IMR-90 (cell line): Measurements from ENCODE around the gene CD164L2. TPM values are rescaled to one million over a fixed set of nuclear protein-coding genes. Genes with fewer than 3 reads are reported as not detected.

Experiments
- ATAC-seq: fragments of 200-7000 bp; cut with Tn5 transposase; 2 replicates; pipeline ENCODE4 v1.9.1; 2020; ENCODE audit warnings: low read depth, mild to moderate bottlenecking, moderate library complexity
- BruUV-seq: library from RNA; stranded (reverse); fragments of 400-500 nt; replicated peaks from 2 replicates; lab custom pipeline; 2021; lab: Mats Ljungman, UMichigan
- CTCF ChIA-PET: fragments of 300-600 bp; formaldehyde crosslinking; extraction: SDS; loops from one replicate; lab custom pipeline; 2021; ENCODE audit warnings: antibody characterized with exemption; lab: Yijun Ruan, JAX
- POLR2A ChIA-PET: fragments of 300-600 bp; sonication (Branson Sonifier 250); formaldehyde crosslinking; loops from one replicate; lab custom pipeline; 2022; ENCODE audit warnings: antibody characterized with exemption; ENCODE audit not compliant: unreplicated experiment; lab: Charles Lee
- DNase-seq: peaks from one replicate; pipeline ENCODE4 v3.0.0; 2013
- H2AFZ ChIP-seq: replicated peaks from 2 replicates; pipeline ENCODE3; 2013; ENCODE audit warnings: low read length, mild to moderate bottlenecking; ENCODE audit not compliant: poor library complexity
- H2AK5ac ChIP-seq: 2 replicates; pipeline ENCODE4 v1.6.1; 2013; ENCODE audit warnings: low read depth, low read length, inconsistent platforms
- H2AK9ac ChIP-seq: replicated peaks from 2 replicates; pipeline ENCODE3; 2013; ENCODE audit warnings: mild to moderate bottlenecking, low read depth, low read length, moderate library complexity; ENCODE audit not compliant: poor library complexity
- H2BK120ac ChIP-seq: 2 replicates; pipeline ENCODE4 v1.6.1; 2013; ENCODE audit warnings: low read depth, low read length, inconsistent platforms
- H2BK15ac ChIP-seq: 3 replicates; pipeline ENCODE4 v1.6.1; 2013; ENCODE audit warnings: low read depth, low read length, inconsistent platforms
- H2BK20ac ChIP-seq: 2 replicates; pipeline ENCODE4 v1.6.1; 2013; ENCODE audit warnings: low read depth, mild to moderate bottlenecking, inconsistent platforms, low read length, moderate library complexity
- H2BK5ac ChIP-seq: 2 replicates; pipeline ENCODE4 v1.6.1; 2013; ENCODE audit warnings: mild to moderate bottlenecking, low read depth, low read length, inconsistent platforms; ENCODE audit not compliant: poor library complexity, severe bottlenecking
- H3K14ac ChIP-seq: replicated peaks from 2 replicates; pipeline ENCODE4 v1.6.1; 2013; ENCODE audit warnings: low read depth, low read length, inconsistent platforms
- H3K18ac ChIP-seq: 2 replicates; pipeline ENCODE4 v1.6.1; 2013; ENCODE audit warnings: low read depth, low read length, control low read depth
- H3K23ac ChIP-seq: 2 replicates; pipeline ENCODE4 v1.6.1; 2013; ENCODE audit warnings: low read depth, low read length, inconsistent platforms
- H3K27ac ChIP-seq: 2 replicates; pipeline ENCODE4 v1.5.1; 2013; ENCODE audit warnings: mild to moderate bottlenecking, control low read depth, low read length; ENCODE audit not compliant: insufficient read depth
- H3K27me3 ChIP-seq: 2 replicates; pipeline ENCODE4 v1.6.1; 2013; ENCODE audit warnings: low read length; ENCODE audit not compliant: control insufficient read depth, insufficient read depth
- H3K36me3 ChIP-seq: 2 replicates; pipeline ENCODE4 v1.6.1; 2013; ENCODE audit warnings: low read length, mixed read lengths; ENCODE audit not compliant: control insufficient read depth, insufficient read depth
- H3K4ac ChIP-seq: 2 replicates; pipeline ENCODE4 v1.6.1; 2013; ENCODE audit warnings: low read depth, low read length, inconsistent platforms
- H3K4me1 ChIP-seq: 2 replicates; pipeline ENCODE4 v1.6.1; 2013; ENCODE audit warnings: low read length, mixed read lengths; ENCODE audit not compliant: control insufficient read depth, insufficient read depth
- H3K4me2 ChIP-seq: 2 replicates; pipeline ENCODE4 v1.6.1; 2013; ENCODE audit warnings: low read depth, mild to moderate bottlenecking, control low read depth, low read length, moderate library complexity
- H3K4me3 ChIP-seq: 2 replicates; pipeline ENCODE4 v1.5.1; 2013; ENCODE audit warnings: low read depth, mild to moderate bottlenecking, control low read depth, low read length, moderate library complexity; ENCODE audit not compliant: insufficient read depth
- H3K56ac ChIP-seq: 2 replicates; pipeline ENCODE4 v1.6.1; 2013; ENCODE audit warnings: low read length, inconsistent platforms; ENCODE audit not compliant: insufficient read depth; ENCODE audit errors: extremely low read depth
- H3K79me1 ChIP-seq, 2 experiments: 2 replicates each; pipeline ENCODE4 v1.6.1; 2013; ENCODE audit warnings: low read length in 2 of 2, inconsistent platforms in 1 of 2, low read depth in 1 of 2
- H3K9ac ChIP-seq: 2 replicates; pipeline ENCODE4 v1.6.1; 2013; ENCODE audit warnings: low read depth, low read length, control low read depth
- H3K9me1 ChIP-seq: 2 replicates; pipeline ENCODE4 v1.6.1; 2013; ENCODE audit warnings: low read length, inconsistent platforms; ENCODE audit not compliant: insufficient read depth
- H3K9me3 ChIP-seq: 2 replicates; pipeline ENCODE4 v1.6.1; 2013; ENCODE audit warnings: low read length; ENCODE audit not compliant: control insufficient read depth, insufficient read depth
- H4K20me1 ChIP-seq: 2 replicates; pipeline ENCODE4 v1.6.1; 2013; ENCODE audit warnings: low read length, inconsistent platforms; ENCODE audit not compliant: insufficient read depth
- H4K5ac ChIP-seq: 2 replicates; pipeline ENCODE4 v1.6.1; 2013; ENCODE audit warnings: mild to moderate bottlenecking, low read depth, low read length, control low read depth
- H4K8ac ChIP-seq, 2 experiments: 2 replicates each; pipeline ENCODE4 v1.6.1; 2013; ENCODE audit warnings: low read depth in 2 of 2, low read length in 2 of 2, control low read depth in 1 of 2, inconsistent platforms in 1 of 2
- H4K91ac ChIP-seq: 2 replicates; pipeline ENCODE4 v1.6.1; 2013; ENCODE audit warnings: low read depth, low read length, inconsistent platforms; ENCODE audit not compliant: insufficient read depth
- BHLHE40 ChIP-seq: fragments of 150-350 bp; IDR thresholded peaks from 2 replicates; pipeline ENCODE4 v1.6.1; 2016; ENCODE audit warnings: mild to moderate bottlenecking, low read depth, low read length
- CEBPB ChIP-seq: IDR thresholded peaks from 2 replicates; pipeline ENCODE4 v1.6.1; 2012; ENCODE audit warnings: low read depth, low read length, improper control_type of control experiment
- CHD1 ChIP-seq: IDR thresholded peaks from 2 replicates; pipeline ENCODE4 v1.6.1; 2012; ENCODE audit warnings: low read depth, low read length, improper control_type of control experiment
- FOS ChIP-seq: fragments of 150-350 bp; IDR thresholded peaks from 2 replicates; pipeline ENCODE4 v1.6.1; 2016; ENCODE audit warnings: low read depth, low read length
- MAFK ChIP-seq: IDR thresholded peaks from 2 replicates; pipeline ENCODE4 v1.6.1; 2012; ENCODE audit warnings: low read depth, low read length, improper control_type of control experiment
- MAZ ChIP-seq: IDR thresholded peaks from 2 replicates; pipeline ENCODE4 v1.6.1; 2012; ENCODE audit warnings: low read depth, mild to moderate bottlenecking, low read length, improper control_type of control experiment, moderate library complexity, borderline replicate concordance
- MXI1 ChIP-seq: IDR thresholded peaks from 2 replicates; pipeline ENCODE4 v1.6.1; 2012; ENCODE audit warnings: low read depth, mild to moderate bottlenecking, low read length, moderate library complexity, borderline replicate concordance
- NFE2L2 ChIP-seq: fragments of 150-350 bp; IDR thresholded peaks from 2 replicates; pipeline ENCODE4 v1.6.1; 2016; ENCODE audit warnings: low read depth, mild to moderate bottlenecking, low read length
- POLR2A ChIP-seq: IDR thresholded peaks from 2 replicates; pipeline ENCODE4 v1.6.1; 2012; ENCODE audit warnings: mild to moderate bottlenecking, low read depth, low read length
- RCOR1 ChIP-seq: IDR thresholded peaks from 2 replicates; pipeline ENCODE4 v1.6.1; 2012; ENCODE audit warnings: mild to moderate bottlenecking, low read length, improper control_type of control experiment; ENCODE audit not compliant: insufficient replicate concordance
- RFX5 ChIP-seq: IDR thresholded peaks from 2 replicates; pipeline ENCODE4 v1.8.0; 2012; ENCODE audit warnings: low read depth, mild to moderate bottlenecking, low read length, moderate library complexity
- SMC3 ChIP-seq: fragments of 150-350 bp; IDR thresholded peaks from 2 replicates; pipeline ENCODE4 v1.6.1; 2016; ENCODE audit warnings: low read depth, mild to moderate bottlenecking, antibody characterized with exemption, low read length, moderate library complexity
- WGBS, 2 experiments: methylation state at CpG; one replicate each; pipeline versions ENCODE4 v1.1.5 to v1.1.7; 2013; ENCODE audit warnings: missing lambda C conversion rate in 2 of 2; ENCODE audit not compliant: insufficient read length in 1 of 2; ENCODE audit errors: extremely low coverage in 2 of 2; 5-methylcytosine and 5-hydroxymethylcytosine counted together
- dilution Hi-C: fragments of 300-500 bp; cut with HindIII; formaldehyde crosslinking; loops from one replicate; pipeline ENCODE4 v1.14.3; 2018; ENCODE audit warnings: low sequenced_read_pairs; ENCODE audit not compliant: unreplicated experiment
- in situ Hi-C: fragments of 300-500 bp; cut with MboI; formaldehyde crosslinking; loops from 3 replicates; pipeline ENCODE4 v1.14.3; 2019; ENCODE audit warnings: low sequenced_read_pairs, inconsistent platforms, mixed read lengths
- intact Hi-C: fragments of 100-400 bp; cut with micrococcal nuclease; formaldehyde crosslinking; loops from 2 replicates; pipeline ENCODE4 v1.10.0; 2022
- polyA plus RNA-seq, 3 experiments: library from polyadenylated mRNA; depleted of rRNA; stranded (reverse); fragments of >200 nt; gene quantifications; 2 replicates each; pipeline ENCODE4 v1.2.3, GENCODE V29; 2012; ENCODE audit warnings: low replicate concordance in 1 of 3
- total RNA-seq: library from RNA; depleted of rRNA; stranded (reverse); fragments of >200 nt; gene quantifications from 2 replicates; pipeline ENCODE4 v1.2.3, GENCODE V29; 2012
- TF ChIP-seq, protein P1 (sequence below): fragments of 150-350 bp; IDR thresholded peaks from 2 replicates; pipeline ENCODE4 v1.6.1; 2017; ENCODE audit warnings: mild to moderate bottlenecking, antibody characterized with exemption, low read length, low read depth
- TF ChIP-seq, protein P2 (sequence below): fragments of 150-350 bp; IDR thresholded peaks from 2 replicates; pipeline ENCODE4 v1.6.1; 2016; ENCODE audit warnings: low read depth, mild to moderate bottlenecking, low read length, moderate library complexity, borderline replicate concordance

Gene CD164L2
- total and polyA plus RNA-seq, 2 of the 4 experiments (the other 2 are of a cell fraction): not detected

DNA sequence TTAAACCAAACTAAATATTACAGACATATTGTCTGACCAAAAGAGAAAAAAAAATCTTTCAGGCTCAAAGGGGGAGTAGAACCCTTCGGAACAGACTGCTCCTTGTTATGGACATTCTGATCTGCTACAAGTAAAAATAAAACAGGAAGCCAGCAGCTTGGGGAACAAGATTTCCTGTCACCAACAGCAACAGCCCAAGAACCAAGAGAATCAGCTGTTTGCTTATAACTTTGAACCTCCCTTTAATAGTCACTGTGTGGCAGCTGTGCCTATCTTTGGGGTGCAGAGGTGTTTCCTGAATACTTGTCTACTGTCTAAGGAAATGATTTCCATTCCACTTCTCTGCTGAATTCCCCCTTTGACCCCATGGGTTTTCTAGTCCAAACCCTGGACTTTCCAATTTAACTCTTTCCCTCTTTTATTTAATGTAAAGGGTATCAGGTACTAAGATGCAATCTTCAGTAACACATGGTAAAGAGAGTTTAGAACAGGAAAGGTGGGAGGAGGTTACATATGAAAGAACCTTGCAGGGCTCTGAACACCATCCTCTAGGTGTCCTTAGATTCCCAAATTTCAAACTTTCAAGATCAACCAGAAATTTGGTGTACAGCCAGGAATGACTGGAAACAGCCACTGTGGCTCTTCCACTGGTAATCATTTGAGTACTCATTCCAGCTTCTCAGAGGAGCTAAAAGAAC, 47.9 kb upstream of the CD164L2 start (continued):
- TF ChIP-seq POLR2A: no peak

DNA sequence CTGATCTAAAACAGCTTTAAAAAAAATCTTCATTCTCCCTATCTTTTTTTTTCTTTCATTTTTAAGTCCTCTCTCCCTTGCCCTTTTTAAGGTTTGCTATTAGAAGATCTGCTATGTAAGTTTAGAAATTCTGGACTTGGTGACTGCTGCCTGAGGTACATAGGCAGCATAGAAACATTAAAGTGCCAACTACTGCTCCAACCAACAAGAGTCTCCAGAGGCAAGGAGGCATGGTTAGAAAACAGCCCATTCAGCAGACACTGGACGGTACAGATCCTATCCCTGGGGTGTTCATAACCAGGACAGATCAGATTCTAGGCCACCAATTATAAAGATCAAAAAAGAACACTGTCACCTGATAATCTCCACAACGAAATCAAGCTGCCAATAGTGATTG, 45.9 kb upstream of the CD164L2 start:
- Histone ChIP-seq H3K36me3 (peaks cover 16% of the 10 kb centered on the region), H3K9ac (no peak overlapping the region), H3K18ac (no peak overlapping the region), H3K4me2 (no peak overlapping the region), H4K91ac (no peak overlapping the region), H2AFZ (no peak overlapping the region), H4K8ac (no peak overlapping the region), H3K9me3 (no peaks in the 10 kb centered on the region), H2BK15ac (no peak overlapping the region), H2AK5ac (no peak overlapping the region), H3K27ac (no peak overlapping the region), H3K4ac (peak overlapping the region; percentile 29; the same call in 1 of the 2 replicates), H3K4me1 (peaks cover 10% of the 10 kb centered on the region), H2BK20ac (no peak overlapping the region), H3K14ac (0 out of 2 replicates have a peak overlapping the region, but pooled peaks have one; percentile 40), H2AK9ac (peak overlapping the region; percentile 47), H4K20me1 (peaks cover 46% of the 10 kb centered on the region), H3K4me3 (no peak overlapping the region), H3K27me3 (no peaks in the 10 kb centered on the region), H2BK120ac (no peak overlapping the region), H4K5ac (no peak overlapping the region), H3K9me1 (peaks cover 20% of the 10 kb centered on the region), H3K23ac (peak overlapping the region; percentile 20; the same call in 1 of the 2 replicates), H2BK5ac (no peak overlapping the region), H3K79me1 (peaks cover 69 to 86% of the 10 kb centered on the region in 2 experiments), H3K56ac (no peak overlapping the region)
- CTCF ChIA-PET: interaction anchor here (2.1 kb wide), 1 partner anchor 13 kb away, joined by 6 read pairs; no protein-coding TSS in a partner anchor
- POLR2A ChIA-PET: interaction anchor here (0.6 kb wide), 1 partner anchor 236 kb away, joined by 6 read pairs; no protein-coding TSS in a partner anchor
- DNase-seq (no peak), ATAC-seq (no peak)
- no TSS peak for BruUV-seq
- in situ Hi-C loops: no loop called here
- intact Hi-C loops: no loop called here
- WGBS, 2 experiments: no CpG with 5 or more reads among the region's 2 CpGs
- dilution Hi-C loops: no loop called here
- TF ChIP-seq MAFK (no peak), POLR2A (no peak), MAZ (no peak), RFX5 (no peak), CEBPB (no peak), RCOR1 (no peak), CHD1 (no peak), MXI1 (no peak), FOS (no peak), SMC3 (no peak), BHLHE40 (no peak), NFE2L2 (no peak)
- TF ChIP-seq, protein P1, sequence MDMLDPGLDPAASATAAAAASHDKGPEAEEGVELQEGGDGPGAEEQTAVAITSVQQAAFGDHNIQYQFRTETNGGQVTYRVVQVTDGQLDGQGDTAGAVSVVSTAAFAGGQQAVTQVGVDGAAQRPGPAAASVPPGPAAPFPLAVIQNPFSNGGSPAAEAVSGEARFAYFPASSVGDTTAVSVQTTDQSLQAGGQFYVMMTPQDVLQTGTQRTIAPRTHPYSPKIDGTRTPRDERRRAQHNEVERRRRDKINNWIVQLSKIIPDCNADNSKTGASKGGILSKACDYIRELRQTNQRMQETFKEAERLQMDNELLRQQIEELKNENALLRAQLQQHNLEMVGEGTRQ: no peak
- TF ChIP-seq, protein P2, sequence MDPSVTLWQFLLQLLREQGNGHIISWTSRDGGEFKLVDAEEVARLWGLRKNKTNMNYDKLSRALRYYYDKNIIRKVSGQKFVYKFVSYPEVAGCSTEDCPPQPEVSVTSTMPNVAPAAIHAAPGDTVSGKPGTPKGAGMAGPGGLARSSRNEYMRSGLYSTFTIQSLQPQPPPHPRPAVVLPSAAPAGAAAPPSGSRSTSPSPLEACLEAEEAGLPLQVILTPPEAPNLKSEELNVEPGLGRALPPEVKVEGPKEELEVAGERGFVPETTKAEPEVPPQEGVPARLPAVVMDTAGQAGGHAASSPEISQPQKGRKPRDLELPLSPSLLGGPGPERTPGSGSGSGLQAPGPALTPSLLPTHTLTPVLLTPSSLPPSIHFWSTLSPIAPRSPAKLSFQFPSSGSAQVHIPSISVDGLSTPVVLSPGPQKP: no peak
